GM12874 (cell line): Measurements from ENCODE around the gene ERI3.

Source experiments
- CTCF ChIP-seq: IDR thresholded peaks from 2 replicates; pipeline ENCODE4 v1.5.1; 2011; ENCODE audit warnings: low read depth, mild to moderate bottlenecking, control low read depth, low read length, moderate library complexity; ENCODE audit not compliant: insufficient read depth

ERI3 gene

GRCh38 chr1:44200336-44200735 is 154.7 kb downstream of the ERI3 start:
- TF ChIP-seq CTCF, result no peak

GRCh38 chr1:44174630-44175029 is 180.4 kb downstream of the ERI3 start:
- no peak for TF ChIP-seq CTCF
